Measurements from ENCODE around the gene HOXA7.

GRCh38 chr7:27182861-27183681 lies 26.6 kb upstream of the HOXA7 start:
- TF ChIP-seq CTCF (IDR thresholded peaks at IDR 0.05): no peak
- TF ChIP-seq POLR2A (IDR thresholded peaks at IDR 0.05): no peak

All from heart left ventricle (tissue), 13 donors.